ENCODE measurements around the gene PPP1CC. TPM values are rescaled to one million over a fixed set of nuclear protein-coding genes. Genes with fewer than 3 reads are reported as not detected.
"Not testable (repeated sequence)": the region's sequence is repeated elsewhere in the genome, so short reads cannot be mapped to it uniquely, and the experiment has no call there.

Gene PPP1CC
- total RNA-seq, 1 donor from 2014 or later: 174 TPM

GRCh38 chr12:110739488-110739887 lies 3.2 kb downstream of the PPP1CC start:
- no peak for DNase-seq (ENCODE audit: extremely low spot score, unreplicated experiment)
- Mint-ChIP-seq H3K9me3 (no peaks in the 10 kb centered on the region), H3K27ac (peak overlapping the region; percentile 37), H3K36me3 (peaks cover 7% of the 10 kb centered on the region), H3K4me3 (peak overlapping the region; percentile 79), H3K27me3 (peaks cover 5% of the 10 kb centered on the region), H3K4me1 (ENCODE audit: unreplicated experiment) (peaks cover 47% of the 10 kb centered on the region)
- TF ChIP-seq CTCF (conservative IDR thresholded peaks at IDR 0.05): no peak

- Mint-ChIP-seq H3K27me3 (no peaks in the 10 kb centered on the region), H3K4me1 (ENCODE audit: unreplicated experiment) (peaks cover 47% of the 10 kb centered on the region), H3K4me3 (no peak overlapping the region), H3K9me3 (no peaks in the 10 kb centered on the region), H3K36me3 (peaks cover 12% of the 10 kb centered on the region), H3K27ac (no peak overlapping the region)
- no peak for DNase-seq (ENCODE audit: extremely low spot score, unreplicated experiment)
- no peak for TF ChIP-seq CTCF (conservative IDR thresholded peaks at IDR 0.05)
Observed at GRCh38 chr12:110737532-110737931, 5.2 kb downstream of the PPP1CC start.

- Mint-ChIP-seq H3K36me3 (peaks cover 15% of the 10 kb centered on the region), H3K4me1 (ENCODE audit: unreplicated experiment) (peaks cover 52% of the 10 kb centered on the region)
- not testable (repeated sequence) for H3K27ac Mint-ChIP-seq; H3K4me3 Mint-ChIP-seq; H3K9me3 Mint-ChIP-seq; H3K27me3 Mint-ChIP-seq; DNase-seq (ENCODE audit: extremely low spot score, unreplicated experiment)
Observed at GRCh38 chr12:110737016-110737415, 5.7 kb downstream of the PPP1CC start.

GRCh38 chr12:110733900-110734299 lies 8.8 kb downstream of the PPP1CC start:
- Mint-ChIP-seq H3K36me3 (peaks cover 29% of the 10 kb centered on the region), H3K27ac (peak overlapping the region; percentile 33), H3K4me3 (peak overlapping the region; percentile 5), H3K27me3 (no peaks in the 10 kb centered on the region), H3K9me3 (no peaks in the 10 kb centered on the region), H3K4me1 (ENCODE audit: unreplicated experiment) (peaks cover 36% of the 10 kb centered on the region)
- TF ChIP-seq CTCF (conservative IDR thresholded peaks at IDR 0.05): no peak
- DNase-seq (ENCODE audit: extremely low spot score, unreplicated experiment): no peak

- no peaks in the 10 kb centered on the region for H3K27me3 Mint-ChIP-seq
- no peak overlapping the region for H3K27ac Mint-ChIP-seq
- H3K4me3 Mint-ChIP-seq: no peak overlapping the region
- H3K36me3 Mint-ChIP-seq: peaks cover 34% of the 10 kb centered on the region
- no peak for DNase-seq (ENCODE audit: extremely low spot score, unreplicated experiment)
- no peak for TF ChIP-seq CTCF (conservative IDR thresholded peaks at IDR 0.05)
- H3K9me3 Mint-ChIP-seq: no peaks in the 10 kb centered on the region
- peaks cover 29% of the 10 kb centered on the region for H3K4me1 Mint-ChIP-seq (ENCODE audit: unreplicated experiment)
Observed at GRCh38 chr12:110733089-110733715, 9.5 kb downstream of the PPP1CC start.

- Mint-ChIP-seq H3K36me3 (peaks cover 38% of the 10 kb centered on the region), H3K4me1 (ENCODE audit: unreplicated experiment) (peaks cover 23% of the 10 kb centered on the region), H3K27me3 (no peaks in the 10 kb centered on the region), H3K9me3 (no peaks in the 10 kb centered on the region), H3K4me3 (no peak overlapping the region), H3K27ac (peak overlapping the region; percentile 9)
- TF ChIP-seq CTCF (conservative IDR thresholded peaks at IDR 0.05): no peak
- DNase-seq (ENCODE audit: extremely low spot score, unreplicated experiment): no peak
Observed at GRCh38 chr12:110732572-110732971, 10.1 kb downstream of the PPP1CC start.

Measured in type B pancreatic cell (in vitro differentiated cells).